ENCODE measurements around the gene SLC4A9. TPM values are rescaled to one million over a fixed set of nuclear protein-coding genes. Genes with fewer than 3 reads are reported as not detected.
A peak's percentile ranks its signal among the peaks of the same experiment; 100 is the strongest.

SLC4A9 gene
- total and polyA plus RNA-seq, 2 donors (not counting 3 experiments of a cell fraction or from before 2014, with no cell fraction given) = not detected

DNA sequence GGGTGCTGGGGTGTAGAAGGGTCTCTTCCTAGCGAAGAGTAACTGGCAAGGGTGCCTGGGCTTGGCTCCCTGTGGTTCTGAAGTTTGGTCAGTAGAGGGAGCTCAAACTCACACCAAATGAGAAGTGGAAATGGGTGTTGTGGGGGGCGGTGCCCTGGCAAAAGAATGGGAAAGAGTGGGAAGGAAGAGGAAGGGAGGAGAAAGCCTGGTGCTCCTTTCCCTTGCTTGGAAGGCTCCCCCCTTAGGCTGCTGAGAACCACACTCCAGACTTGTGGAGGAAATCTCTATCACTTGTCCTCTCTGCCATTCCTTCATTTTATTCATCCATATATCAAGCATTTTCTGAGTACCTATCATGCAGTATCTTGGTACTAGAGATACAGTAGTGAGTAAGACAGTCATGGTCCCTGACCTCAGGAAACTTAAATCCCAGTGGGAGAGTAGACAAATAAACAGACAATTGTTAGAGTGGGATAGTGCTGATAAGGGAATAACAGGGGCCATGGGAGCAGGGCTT is 13.0 kb downstream of the SLC4A9 start:
- intact Hi-C loops (cut with micrococcal nuclease) = loop anchor here (1.0 to 2.0 kb wide), 4 partner anchors 28 to 266 kb away; partner anchors contain the start of genes ANKHD1, EIF4EBP3 and TMCO6
- H3K79me2 ChIP-seq (ENCODE audit: control insufficient read depth, insufficient read depth, low read length) = no peaks in the 10 kb centered on the region
- no peaks in the 10 kb centered on the region for H3K9me1 ChIP-seq (replicated peaks; ENCODE audit: control insufficient read depth, extremely low read depth, insufficient read depth, low read length)
- no peak overlapping the region for H3K9ac ChIP-seq (replicated peaks; ENCODE audit: extremely low read depth, insufficient read depth, low read length)
- BruUV-seq (replicated peaks) = no TSS peak
- ChIA-PET POLR2A (no interaction called here), CTCF (interaction anchor here (0.6 to 3.4 kb wide), 42 partner anchors 8 to 353 kb away, joined by 3 to 47 read pairs (median 5); partner anchors contain the start of genes ANKHD1, APBB3, CD14 and EIF4EBP3)
- H3K27ac ChIP-seq (ENCODE audit: insufficient read depth, low read depth, low read length) = no peak overlapping the region
- H2AFZ ChIP-seq (ENCODE audit: low read depth, low read length) = peak overlapping the region; percentile 93
- peaks cover 13% of the 10 kb centered on the region for H3K4me1 ChIP-seq (ENCODE audit: control insufficient read depth, extremely low read depth, insufficient read depth, low read length)
- no peaks in the 10 kb centered on the region for H3K9me3 ChIP-seq (replicated peaks; ENCODE audit: control insufficient read depth, insufficient read depth, low read length)
- DNase-seq (ENCODE audit: low read depth, low spot score) (peak; percentile 88), FAIRE-seq (peak; percentile 96)
- H3K4me3 ChIP-seq (replicated peaks in 1 of 3; ENCODE audit: insufficient read depth in 1 of 3, low read depth in 1 of 3, low read length in 3 of 3) = no peak overlapping the region
- no peaks in the 10 kb centered on the region for H3K27me3 ChIP-seq (ENCODE audit: control insufficient read depth in 2 of 2, insufficient read depth in 2 of 2, low read length in 2 of 2)
- TF ChIP-seq GATA2 (IDR thresholded peaks at IDR 0.05; ENCODE audit: insufficient read depth, insufficient read length, low read depth, low read length) (peak; percentile 13), CTCF (IDR thresholded peaks at IDR 0.05; ENCODE audit: extremely low read depth in 1 of 2, insufficient read depth in 1 of 2, low read depth in 1 of 2, low read length in 2 of 2) (peak; percentile 80 to 88)
- TF ChIP-seq, protein P1, sequence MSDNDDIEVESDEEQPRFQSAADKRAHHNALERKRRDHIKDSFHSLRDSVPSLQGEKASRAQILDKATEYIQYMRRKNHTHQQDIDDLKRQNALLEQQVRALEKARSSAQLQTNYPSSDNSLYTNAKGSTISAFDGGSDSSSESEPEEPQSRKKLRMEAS (IDR thresholded peaks at IDR 0.05; ENCODE audit: insufficient read depth, insufficient read length) = no peak
- H3K36me3 ChIP-seq (ENCODE audit: control insufficient read depth in 2 of 2, extremely low read depth in 1 of 2, insufficient read depth in 2 of 2, low read length in 2 of 2) = no peaks in the 10 kb centered on the region
- peak overlapping the region; percentile 59 for H3K4me2 ChIP-seq (ENCODE audit: insufficient read depth, low read length)
- dilution Hi-C loops (cut with MboI; ENCODE audit: extremely low pct_ligation_motif_present, low sequenced_read_pairs) = no loop called here
- H4K20me1 ChIP-seq (replicated peaks; ENCODE audit: control insufficient read depth, extremely low read depth, insufficient read depth, low read length) = no peaks in the 10 kb centered on the region

DNA sequence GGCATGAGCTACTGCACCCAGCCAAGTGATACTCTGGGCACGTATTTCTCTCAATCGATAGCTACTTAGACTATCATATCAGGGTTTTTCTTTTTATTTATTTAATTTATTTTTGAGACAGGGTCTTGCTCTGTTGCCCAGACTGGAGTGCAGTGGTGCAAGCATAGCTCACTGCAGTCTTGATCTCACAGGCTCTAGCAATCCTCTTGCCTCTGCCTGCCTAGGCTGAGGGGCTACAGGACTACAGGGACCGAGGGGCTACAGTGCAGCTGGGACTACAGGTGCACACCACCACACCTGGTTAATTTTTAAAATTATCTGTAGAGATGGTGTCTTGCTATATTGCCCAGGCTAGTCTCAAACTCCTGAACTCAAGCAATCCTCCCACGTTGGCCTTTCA is 21.4 kb downstream of the SLC4A9 start:
- FAIRE-seq = no peak

More for the DNA sequence above, 21.4 kb downstream of the SLC4A9 start:
- no peak overlapping the region for H3K4me3 ChIP-seq (replicated peaks in 1 of 3; ENCODE audit: insufficient read depth in 1 of 3, low read depth in 1 of 3, low read length in 3 of 3)
- H2AFZ ChIP-seq (ENCODE audit: low read depth, low read length) = no peak overlapping the region
- no peaks in the 10 kb centered on the region for H4K20me1 ChIP-seq (replicated peaks; ENCODE audit: control insufficient read depth, extremely low read depth, insufficient read depth, low read length)
- TF ChIP-seq POLR2A (IDR thresholded peaks at IDR 0.05; ENCODE audit: low read depth, low read length) = no peak
- TF ChIP-seq MYC (IDR thresholded peaks at IDR 0.05; ENCODE audit: low read depth, low read length) = no peak
- TF ChIP-seq CTCF (IDR thresholded peaks at IDR 0.05; ENCODE audit: extremely low read depth in 1 of 2, insufficient read depth in 1 of 2, low read depth in 1 of 2, low read length in 2 of 2) = no peak
- TF ChIP-seq FOS (IDR thresholded peaks at IDR 0.05; ENCODE audit: borderline replicate concordance, insufficient read depth, low read length) = no peak
- TF ChIP-seq JUN (IDR thresholded peaks at IDR 0.05; ENCODE audit: borderline replicate concordance, insufficient read depth, insufficient read length, low read depth) = no peak
- no peak for TF ChIP-seq EZH2 (IDR thresholded peaks at IDR 0.05; ENCODE audit: borderline replicate concordance, low read depth, low read length, severe bottlenecking)
- TF ChIP-seq POLR2AphosphoS5 (IDR thresholded peaks at IDR 0.05; ENCODE audit: insufficient read depth, low read depth, low read length) = no peak
- no peak for TF ChIP-seq GATA2 (IDR thresholded peaks at IDR 0.05; ENCODE audit: insufficient read depth, insufficient read length, low read depth, low read length)
- TF ChIP-seq, protein P1 (IDR thresholded peaks at IDR 0.05; ENCODE audit: insufficient read depth, insufficient read length) = no peak
- dilution Hi-C loops (cut with MboI; ENCODE audit: extremely low pct_ligation_motif_present, low sequenced_read_pairs) (no loop called here), intact Hi-C loops (cut with micrococcal nuclease) (no loop called here)
- H3K9me1 ChIP-seq (replicated peaks; ENCODE audit: control insufficient read depth, extremely low read depth, insufficient read depth, low read length) = no peaks in the 10 kb centered on the region
- H3K9me3 ChIP-seq (replicated peaks; ENCODE audit: control insufficient read depth, insufficient read depth, low read length) = no peaks in the 10 kb centered on the region
- ChIA-PET CTCF (interaction anchor here (1.3 to 3.3 kb wide), 2 partner anchors 8 to 17 kb away, joined by 5 to 11 read pairs; no protein-coding TSS in a partner anchor), POLR2A (no interaction called here)
- no peaks in the 10 kb centered on the region for H3K27me3 ChIP-seq (ENCODE audit: control insufficient read depth in 2 of 2, insufficient read depth in 2 of 2, low read length in 2 of 2)
- no peak overlapping the region for H3K4me2 ChIP-seq (ENCODE audit: insufficient read depth, low read length)
- H3K79me2 ChIP-seq (ENCODE audit: control insufficient read depth, insufficient read depth, low read length) = no peaks in the 10 kb centered on the region
- no peak overlapping the region for H3K9ac ChIP-seq (replicated peaks; ENCODE audit: extremely low read depth, insufficient read depth, low read length)
- H3K36me3 ChIP-seq (ENCODE audit: control insufficient read depth in 2 of 2, extremely low read depth in 1 of 2, insufficient read depth in 2 of 2, low read length in 2 of 2) = no peaks in the 10 kb centered on the region
- no TSS peak for BruUV-seq (replicated peaks)
- H3K4me1 ChIP-seq (ENCODE audit: control insufficient read depth, extremely low read depth, insufficient read depth, low read length) = peaks cover 12% of the 10 kb centered on the region
- DNase-seq (ENCODE audit: low read depth, low spot score) = no peak
- no peak overlapping the region for H3K27ac ChIP-seq (ENCODE audit: insufficient read depth, low read depth, low read length)
